Measurements from ENCODE around the gene SYT13. TPM values are rescaled to one million over a fixed set of nuclear protein-coding genes. Genes with fewer than 3 reads are reported as not detected.

SYT13 gene
- total RNA-seq, 1 experiment from 2014 or later, result 4.3 TPM

DNA sequence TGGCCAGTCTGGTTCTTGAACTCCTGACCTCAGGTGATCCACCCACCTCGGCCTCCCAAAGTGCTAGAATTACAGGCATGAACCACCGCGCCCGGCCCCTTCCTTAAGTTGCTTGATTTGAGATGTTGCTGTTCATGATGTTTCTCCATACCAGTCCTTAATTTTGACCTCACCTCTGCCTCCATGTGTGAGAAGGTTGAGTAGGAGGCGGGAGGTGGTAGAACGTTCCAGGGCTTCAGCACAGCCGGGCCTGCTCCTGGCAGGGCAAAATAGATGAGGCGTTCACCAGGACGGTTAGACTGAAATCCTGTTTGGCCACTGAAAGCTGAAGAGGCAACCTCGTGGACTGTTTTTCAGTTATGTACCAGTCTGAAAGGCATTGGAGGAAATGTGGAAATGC is 48.3 kb upstream of the SYT13 start:
- WGBS (ENCODE audit: extremely low coverage, insufficient read length, low lambda C conversion rate), result no CpG with 5 or more reads among the region's 10 CpGs
- Mint-ChIP-seq H3K4me3 (no peak overlapping the region), H3K27ac (no peak overlapping the region; a peak in 1 of 7 replicates)

More for the DNA sequence above, 48.3 kb upstream of the SYT13 start:
- Mint-ChIP-seq H3K36me3 (ENCODE audit: insufficient read depth in 1 of 3, low read depth in 3 of 3) (no peaks in the 10 kb centered on the region), H3K27me3 (ENCODE audit: low read depth) (peaks cover 20% of the 10 kb centered on the region), H3K9me3 (no peaks in the 10 kb centered on the region), H3K4me1 (peaks cover 2 to 6% of the 10 kb centered on the region in 2 experiments; a peak in 3 of 4 replicates)
- Histone ChIP-seq H3K14ac (ENCODE audit: insufficient read depth, low read length) (no peak overlapping the region), H3T11ph (ENCODE audit: low read length) (no peak overlapping the region), H3K9ac (ENCODE audit: extremely low read depth, insufficient read length, low read length) (no peak overlapping the region), H3K79me1 (ENCODE audit: insufficient read depth, low read depth, low read length, poor library complexity, severe bottlenecking) (no peaks in the 10 kb centered on the region), H3K79me2 (ENCODE audit: insufficient read depth, low read length) (no peaks in the 10 kb centered on the region), H3K4me1 (ENCODE audit: insufficient read depth, low read length) (no peaks in the 10 kb centered on the region), H4K91ac (ENCODE audit: insufficient read length, low read depth, low read length) (no peak overlapping the region), H2BK5ac (ENCODE audit: insufficient read length, low read length) (no peak overlapping the region), H2AFZ (ENCODE audit: low read length) (no peak overlapping the region), H4K20me1 (ENCODE audit: control insufficient read depth, insufficient read depth, insufficient read length) (no peaks in the 10 kb centered on the region), H3K4me2 (ENCODE audit: insufficient read depth, insufficient read length, low read length) (no peak overlapping the region), H2BK120ac (ENCODE audit: low read depth, low read length, poor library complexity, severe bottlenecking) (no peak overlapping the region), H3K9me3 (ENCODE audit: control insufficient read depth, low read depth, low read length) (no peaks in the 10 kb centered on the region), H3K56ac (ENCODE audit: insufficient read length, low read depth, low read length) (no peak overlapping the region), H3K27me3 (ENCODE audit: insufficient read depth, low read length) (0 out of 2 replicates have a peak, but pooled peaks cover 3% of the 10 kb centered on the region), H3K27ac (ENCODE audit: insufficient read length, low read depth, low read length) (no peak overlapping the region), H4K8ac (replicated peaks; ENCODE audit: insufficient read length, low read depth, low read length) (no peak overlapping the region), H3K4ac (ENCODE audit: low read depth, low read length) (no peak overlapping the region), H3K23ac (ENCODE audit: insufficient read length, low read depth, low read length) (no peak overlapping the region), H3K23me2 (ENCODE audit: insufficient read length, low read depth, low read length, poor library complexity, severe bottlenecking) (no peaks in the 10 kb centered on the region), H2BK15ac (ENCODE audit: low read depth, low read length) (no peak overlapping the region), H2AK5ac (ENCODE audit: insufficient read length, low read length) (no peak overlapping the region), H2BK12ac (ENCODE audit: insufficient read length, low read depth, low read length) (no peak overlapping the region), H4K5ac (ENCODE audit: insufficient read length, low read depth, low read length) (no peak overlapping the region), H2BK20ac (ENCODE audit: low read depth, low read length, poor library complexity, severe bottlenecking) (no peak overlapping the region), H3K18ac (ENCODE audit: insufficient read length, low read depth, low read length) (no peak overlapping the region)
- no peak for DNase-seq
- TF ChIP-seq, protein P1, sequence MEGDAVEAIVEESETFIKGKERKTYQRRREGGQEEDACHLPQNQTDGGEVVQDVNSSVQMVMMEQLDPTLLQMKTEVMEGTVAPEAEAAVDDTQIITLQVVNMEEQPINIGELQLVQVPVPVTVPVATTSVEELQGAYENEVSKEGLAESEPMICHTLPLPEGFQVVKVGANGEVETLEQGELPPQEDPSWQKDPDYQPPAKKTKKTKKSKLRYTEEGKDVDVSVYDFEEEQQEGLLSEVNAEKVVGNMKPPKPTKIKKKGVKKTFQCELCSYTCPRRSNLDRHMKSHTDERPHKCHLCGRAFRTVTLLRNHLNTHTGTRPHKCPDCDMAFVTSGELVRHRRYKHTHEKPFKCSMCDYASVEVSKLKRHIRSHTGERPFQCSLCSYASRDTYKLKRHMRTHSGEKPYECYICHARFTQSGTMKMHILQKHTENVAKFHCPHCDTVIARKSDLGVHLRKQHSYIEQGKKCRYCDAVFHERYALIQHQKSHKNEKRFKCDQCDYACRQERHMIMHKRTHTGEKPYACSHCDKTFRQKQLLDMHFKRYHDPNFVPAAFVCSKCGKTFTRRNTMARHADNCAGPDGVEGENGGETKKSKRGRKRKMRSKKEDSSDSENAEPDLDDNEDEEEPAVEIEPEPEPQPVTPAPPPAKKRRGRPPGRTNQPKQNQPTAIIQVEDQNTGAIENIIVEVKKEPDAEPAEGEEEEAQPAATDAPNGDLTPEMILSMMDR (conservative IDR thresholded peaks at IDR 0.05), result no peak
